SK-N-SH (cell line): Measurements from ENCODE around the gene GPR180. TPM values are rescaled to one million over a fixed set of nuclear protein-coding genes. Genes with fewer than 3 reads are reported as not detected.

Experiments used
- CTCF ChIA-PET: fragments of 300-600, 350-600 bp; formaldehyde crosslinking; extraction: SDS; loops from one replicate; lab custom pipeline; 2021; lab: Yijun Ruan, JAX
- POLR2A ChIA-PET: fragments of 350-600 bp; sonication (Branson Sonifier 250); formaldehyde crosslinking; extraction: SDS; loops from one replicate; lab custom pipeline; 2020; ENCODE audit warnings: antibody characterized with exemption, inconsistent platforms; lab: Yijun Ruan, JAX
- DNase-seq: peaks from one replicate; pipeline ENCODE4 v3.0.0; 2012
- H2AFZ ChIP-seq: fragments of 200-600 bp; sonication (generic); 2 replicates; pipeline ENCODE4 v1.8.1; 2016; ENCODE audit warnings: antibody characterized with exemption, mild to moderate bottlenecking, low read depth
- H3F3A ChIP-seq: fragments of 200-600 bp; sonication (generic); replicated peaks from 2 replicates; pipeline ENCODE3; 2016; ENCODE audit warnings: antibody characterized with exemption, mild to moderate bottlenecking; ENCODE audit not compliant: insufficient read depth
- H3K27ac ChIP-seq, 2 experiments: fragments of 200-500 bp in 1 of 2; fragments of 200-600 bp in 1 of 2; sonication (Bioruptor generic) in 1 of 2; sonication (generic), shearing (Covaris generic) in 1 of 2; 2 replicates each; pipeline versions ENCODE4 v1.5.1 to v1.6.1; 2014 to 2016; ENCODE audit warnings: low read depth in 2 of 2, inconsistent platforms in 1 of 2, low read length in 1 of 2, mild to moderate bottlenecking in 1 of 2, mixed read lengths in 1 of 2
- H3K27me3 ChIP-seq: fragments of 200-600 bp; sonication (generic), shearing (Covaris generic); 2 replicates; pipeline ENCODE4 v1.6.1; 2016; ENCODE audit warnings: mixed run types; ENCODE audit not compliant: insufficient read depth
- H3K36me3 ChIP-seq, 2 experiments: fragments of 200-500 bp in 1 of 2; fragments of 200-600 bp in 1 of 2; sonication (Bioruptor generic) in 1 of 2; sonication (generic) in 1 of 2; replicated peaks in 1 of 2; 2 replicates each; pipeline versions ENCODE3 to v1.5.1; 2014 to 2016; ENCODE audit warnings: low read length in 1 of 2, mild to moderate bottlenecking in 1 of 2; ENCODE audit not compliant: insufficient read depth in 2 of 2, control insufficient read depth in 1 of 2
- H3K4me1 ChIP-seq, 2 experiments: fragments of 200-500 bp in 1 of 2; fragments of 200-600 bp in 1 of 2; sonication (Bioruptor generic) in 1 of 2; sonication (generic), shearing (Covaris generic) in 1 of 2; 2 replicates each; pipeline versions ENCODE4 v1.5.1 to v1.6.1; 2014 to 2016; ENCODE audit warnings: low read depth in 1 of 2, low read length in 1 of 2, mixed run types in 1 of 2; ENCODE audit not compliant: insufficient read depth in 2 of 2, control insufficient read depth in 1 of 2
- H3K4me2 ChIP-seq: fragments of 200-600 bp; sonication (generic), shearing (Covaris generic); 2 replicates; pipeline ENCODE4 v1.6.1; 2017; ENCODE audit warnings: mixed run types
- H3K4me3 ChIP-seq, 2 experiments: fragments of 200-500 bp in 1 of 2; fragments of 200-600 bp in 1 of 2; sonication (Bioruptor generic) in 1 of 2; sonication (generic), shearing (Covaris generic) in 1 of 2; 2 replicates each; pipeline versions ENCODE4 v1.5.1 to v1.8.1; 2014 to 2016; ENCODE audit warnings: low read depth in 2 of 2, inconsistent platforms in 1 of 2, low read length in 1 of 2, mild to moderate bottlenecking in 1 of 2, mixed read lengths in 1 of 2, moderate library complexity in 1 of 2
- H3K79me2 ChIP-seq: fragments of 200-600 bp; sonication (generic); 2 replicates; pipeline ENCODE4 v1.8.1; 2017; ENCODE audit warnings: mild to moderate bottlenecking; ENCODE audit not compliant: insufficient read depth
- H3K9ac ChIP-seq: fragments of 200-600 bp; sonication (generic); 2 replicates; pipeline ENCODE4 v1.6.1; 2017; ENCODE audit warnings: mixed run types
- H3K9me2 ChIP-seq: fragments of 200-600 bp; sonication (generic); 2 replicates; pipeline ENCODE4 v1.6.1; 2017; ENCODE audit warnings: mixed run types
- H3K9me3 ChIP-seq: fragments of 200-600 bp; sonication (generic); 2 replicates; pipeline ENCODE4 v1.6.1; 2017; ENCODE audit warnings: mixed run types, mild to moderate bottlenecking, moderate library complexity
- H4K20me1 ChIP-seq: fragments of 200-600 bp; sonication (generic); 2 replicates; pipeline ENCODE4 v1.6.1; 2017; ENCODE audit warnings: mild to moderate bottlenecking, mixed run types; ENCODE audit not compliant: insufficient read depth
- CTCF ChIP-seq: fragments of 200-600 bp; sonication (generic); IDR thresholded peaks from 2 replicates; pipeline ENCODE4 v1.6.1; 2017; ENCODE audit warnings: antibody characterized with exemption, mild to moderate bottlenecking, moderate library complexity
- EP300 ChIP-seq, 2 experiments: IDR thresholded peaks; 2 replicates each; pipeline versions ENCODE4 v1.4.0 to v1.6.1; 2012; ENCODE audit warnings: borderline replicate concordance in 1 of 2, low read depth in 1 of 2, low read length in 1 of 2
- FOXJ3 ChIP-seq: sonication (generic); formaldehyde crosslinking; IDR thresholded peaks from 2 replicates; pipeline ENCODE4 v1.5.1; 2020; ENCODE audit warnings: mild to moderate bottlenecking, missing genetic modification reagents
- FOXM1 ChIP-seq: IDR thresholded peaks from 2 replicates; pipeline ENCODE4 v1.4.0; 2012; ENCODE audit warnings: low read depth, mild to moderate bottlenecking
- JUND ChIP-seq: IDR thresholded peaks from 2 replicates; pipeline ENCODE4 v1.4.0; 2012
- MEF2A ChIP-seq: IDR thresholded peaks from 2 replicates; pipeline ENCODE4 v1.4.0; 2012; ENCODE audit warnings: low read depth, borderline replicate concordance
- MXI1 ChIP-seq: IDR thresholded peaks from 2 replicates; pipeline ENCODE4 v1.6.1; 2012; ENCODE audit warnings: mild to moderate bottlenecking, low read depth, low read length, improper control_type of control experiment
- NFIC ChIP-seq: IDR thresholded peaks from 2 replicates; pipeline ENCODE4 v1.4.0; 2012; ENCODE audit warnings: borderline replicate concordance
- NRF1 ChIP-seq: IDR thresholded peaks from 2 replicates; pipeline ENCODE4 v1.6.1; 2012; ENCODE audit warnings: low read depth, mild to moderate bottlenecking, low read length
- REST ChIP-seq: IDR thresholded peaks from 2 replicates; pipeline ENCODE4 v1.6.1; 2012; ENCODE audit warnings: mild to moderate bottlenecking, low read depth, low read length, moderate library complexity
- RFX5 ChIP-seq: IDR thresholded peaks from 2 replicates; pipeline ENCODE4 v1.6.1; 2012; ENCODE audit warnings: mild to moderate bottlenecking, improper control_type of control experiment, low read length
- SMC3 ChIP-seq: IDR thresholded peaks from 2 replicates; pipeline ENCODE4 v1.6.1; 2012; ENCODE audit warnings: low read depth, low read length, improper control_type of control experiment
- TCF12 ChIP-seq: IDR thresholded peaks from 2 replicates; pipeline ENCODE4 v1.4.0; 2012
- TEAD4 ChIP-seq: IDR thresholded peaks from 2 replicates; pipeline ENCODE4 v1.4.0; 2012; ENCODE audit warnings: mild to moderate bottlenecking, borderline replicate concordance; ENCODE audit not compliant: insufficient read depth
- USF1 ChIP-seq: IDR thresholded peaks from 2 replicates; pipeline ENCODE4 v1.4.0; 2012; ENCODE audit warnings: low read depth, borderline replicate concordance
- USF2 ChIP-seq: fragments of 150-350 bp; IDR thresholded peaks from 2 replicates; pipeline ENCODE4 v1.6.1; 2017; ENCODE audit warnings: antibody characterized with exemption, low read length, low read depth, borderline replicate concordance
- WGBS: methylation state at CpG from one replicate; pipeline ENCODE4 v1.1.6; 2017; ENCODE audit warnings: low lambda C conversion rate; 5-methylcytosine and 5-hydroxymethylcytosine counted together
- polyA plus RNA-seq, 3 experiments: library from polyadenylated mRNA; depleted of rRNA; stranded (reverse); fragments of >200 nt; gene quantifications; 2 replicates each; pipeline ENCODE4 v1.2.3, GENCODE V29; 2012

The GPR180 gene
- polyA plus RNA-seq, 1 of the 3 experiments (the other 2 are of a cell fraction), result 1.8 TPM

GRCh38 chr13:94656176-94656575 lies 54.5 kb downstream of the GPR180 start:
- ChIA-PET CTCF (interaction anchor here (0.7 to 1.4 kb wide), 3 partner anchors 10 to 221 kb away, joined by 3 to 4 read pairs (median 3); no protein-coding TSS in a partner anchor), POLR2A (no interaction called here)
- DNase-seq, result no peak
- no peaks in the 10 kb centered on the region for H3K9me2 ChIP-seq
- no peak overlapping the region for H2AFZ ChIP-seq
- H3K4me2 ChIP-seq, result no peak overlapping the region
- no peaks in the 10 kb centered on the region; a peak in 1 of 4 replicates for H3K4me1 ChIP-seq
- H3K4me3 ChIP-seq, result no peak overlapping the region
- H3K27me3 ChIP-seq, result no peaks in the 10 kb centered on the region
- no peaks in the 10 kb centered on the region for H3K36me3 ChIP-seq
- no peak overlapping the region for H3K9ac ChIP-seq
- no peaks in the 10 kb centered on the region for H3F3A ChIP-seq
- no peaks in the 10 kb centered on the region for H3K79me2 ChIP-seq
- TF ChIP-seq RFX5, result no peak
- TF ChIP-seq NRF1, result no peak
- no peak for TF ChIP-seq TEAD4
- no peak for TF ChIP-seq FOXM1
- no peak for TF ChIP-seq REST
- no peak for TF ChIP-seq TCF12
- no peak for TF ChIP-seq EP300 (IDR thresholded peaks at IDR 0.05; ENCODE audit: borderline replicate concordance in 1 of 2, low read depth in 1 of 2, low read length in 1 of 2)
- no peak for TF ChIP-seq CTCF
- TF ChIP-seq USF2, result no peak
- no peak for TF ChIP-seq MEF2A
- TF ChIP-seq JUND, result no peak
- no peak for TF ChIP-seq USF1
- no peak for TF ChIP-seq MXI1
- TF ChIP-seq SMC3, result no peak
- TF ChIP-seq NFIC, result no peak
- TF ChIP-seq FOXJ3 (CRISPR knock-in tag), result no peak
- 54% methylated on average over 1 of the region's 1 CpG for WGBS
- no peaks in the 10 kb centered on the region for H4K20me1 ChIP-seq
- no peak overlapping the region for H3K27ac ChIP-seq
- H3K9me3 ChIP-seq, result no peaks in the 10 kb centered on the region
